K562 (cell line): ENCODE results near the gene UBE2O. TPM values are rescaled to one million over a fixed set of nuclear protein-coding genes. Genes with fewer than 3 reads are reported as not detected.
A peak's percentile ranks its signal among the peaks of the same experiment; 100 is the strongest.

Experiments used
- ATAC-seq: fragments of 200-7000 bp; cut with Tn5 transposase; 3 replicates; pipeline ENCODE4 v1.9.1; 2020; ENCODE audit warnings: moderate library complexity
- BruUV-seq: library from RNA; stranded (reverse); fragments of 400-500 nt; replicated peaks from 2 replicates; lab custom pipeline; 2021; lab: Mats Ljungman, UMichigan
- CTCF ChIA-PET: fragments of 300-600 bp; formaldehyde crosslinking; extraction: SDS; loops from one replicate; lab custom pipeline; 2021; ENCODE audit warnings: low intra/inter-chr PET ratio; lab: Yijun Ruan, JAX
- POLR2A ChIA-PET: fragments of 300-600, 350-650 bp; sonication (Branson Sonifier 250); formaldehyde crosslinking; extraction: SDS; loops from one replicate; lab custom pipeline; 2021; ENCODE audit warnings: antibody characterized with exemption, inconsistent platforms; lab: Yijun Ruan, JAX
- DNase-seq, 4 experiments: peaks; one replicate each; pipeline versions ENCODE4 v3.0.0 to v3.0.0-alpha.2; 2011 to 2018; ENCODE audit warnings: low spot score in 3 of 4, mixed read lengths in 3 of 4; ENCODE audit errors: extremely low read depth in 1 of 4
- FAIRE-seq: peaks from 2 replicates; lab custom pipeline; 2011; peaks lifted over from hg19 to GRCh38; lab: Jason Lieb, UNC
- H2AFZ ChIP-seq: 2 replicates; pipeline ENCODE4 v1.6.0; 2011; ENCODE audit warnings: low read depth, low read length, control low read depth, inconsistent platforms
- H3K27ac ChIP-seq: fragments of 200-600 bp; 3 replicates; pipeline ENCODE4 v1.8.0; 2011; ENCODE audit warnings: low read depth, mild to moderate bottlenecking, control low read depth, inconsistent platforms, low read length, moderate library complexity, mixed read lengths; ENCODE audit errors: extremely low read depth
- H3K27me3 ChIP-seq, 2 experiments: fragments of 300-600 bp in 1 of 2; 2 replicates in 1 of 2; 3 replicates in 1 of 2; pipeline versions ENCODE4 v1.6.0 to v1.8.0; 2011; ENCODE audit warnings: inconsistent platforms in 2 of 2, low read length in 2 of 2, mild to moderate bottlenecking in 1 of 2, mixed read lengths in 1 of 2, moderate library complexity in 1 of 2; ENCODE audit not compliant: control insufficient read depth in 2 of 2, insufficient read depth in 2 of 2
- H3K36me3 ChIP-seq: fragments of 300-600 bp; 3 replicates; pipeline ENCODE4 v1.8.0; 2011; ENCODE audit warnings: mild to moderate bottlenecking, low read length, inconsistent platforms; ENCODE audit not compliant: control insufficient read depth, insufficient read depth
- H3K4me1 ChIP-seq, 2 experiments: fragments of 200-600 bp in 1 of 2; replicated peaks in 1 of 2; 2 replicates in 1 of 2; 3 replicates in 1 of 2; pipeline versions ENCODE4 v1.5.1 to v1.8.0; 2011; ENCODE audit warnings: inconsistent platforms in 2 of 2, low read length in 2 of 2, mild to moderate bottlenecking in 1 of 2, mixed read lengths in 1 of 2, moderate library complexity in 1 of 2; ENCODE audit not compliant: control insufficient read depth in 2 of 2, insufficient read depth in 2 of 2
- H3K4me2 ChIP-seq: 2 replicates; pipeline ENCODE4 v1.6.1; 2011; ENCODE audit warnings: low read length, control low read depth, inconsistent platforms, mixed read lengths; ENCODE audit not compliant: insufficient read depth
- H3K4me3 ChIP-seq: fragments of 200-600 bp; sonication (generic), shearing (Covaris generic); 2 replicates; pipeline ENCODE4 v1.5.1; 2016; ENCODE audit warnings: control low read depth, inconsistent platforms
- H3K79me2 ChIP-seq: fragments of 200-600 bp; 3 replicates; pipeline ENCODE4 v1.8.0; 2011; ENCODE audit warnings: low read length, inconsistent platforms; ENCODE audit not compliant: control insufficient read depth, insufficient read depth
- H3K9ac ChIP-seq, 2 experiments: 2 replicates each; pipeline versions ENCODE4 v1.6.0 to v1.6.1; 2011; ENCODE audit warnings: low read depth in 2 of 2, low read length in 2 of 2, control low read depth in 1 of 2, inconsistent platforms in 1 of 2, mild to moderate bottlenecking in 1 of 2, mixed read lengths in 1 of 2; ENCODE audit not compliant: insufficient read depth in 1 of 2
- H3K9me1 ChIP-seq: one replicate; pipeline ENCODE4 v1.6.0; 2011; ENCODE audit warnings: inconsistent platforms, mild to moderate bottlenecking, low read length, moderate library complexity; ENCODE audit not compliant: control insufficient read depth, insufficient read depth
- H3K9me3 ChIP-seq: replicated peaks from 2 replicates; pipeline ENCODE4 v1.5.1; 2011; ENCODE audit warnings: low read depth, low read length, inconsistent platforms; ENCODE audit not compliant: control insufficient read depth, insufficient read depth
- H4K20me1 ChIP-seq: replicated peaks from 2 replicates; pipeline ENCODE4 v1.6.1; 2011; ENCODE audit warnings: low read length, inconsistent platforms, mixed read lengths; ENCODE audit not compliant: control insufficient read depth, insufficient read depth
- GATAD2B ChIP-seq: fragments of 450-650 bp; IDR thresholded peaks from 2 replicates; pipeline ENCODE4 v1.6.1; 2017; ENCODE audit warnings: mild to moderate bottlenecking, borderline replicate concordance
- YY1 ChIP-seq, 3 experiments: IDR thresholded peaks; 2 replicates each; pipeline ENCODE4 v1.6.1; 2011; ENCODE audit warnings: low read length in 2 of 3, mild to moderate bottlenecking in 2 of 3, moderate library complexity in 2 of 3, borderline replicate concordance in 1 of 3, control low read depth in 1 of 3, low read depth in 1 of 3; ENCODE audit not compliant: insufficient read depth in 3 of 3, insufficient replicate concordance in 2 of 3, control insufficient read depth in 1 of 3, insufficient read length in 1 of 3; ENCODE audit errors: extremely low read depth in 1 of 3
- WGBS: fragments of 100-300 bp; shearing (Covaris generic); methylation state at CpG from one replicate; pipeline ENCODE4 v1.1.6; 2016; ENCODE audit warnings: low coverage, mixed read lengths; ENCODE audit not compliant: insufficient coverage; ENCODE audit errors: missing lambda C conversion rate; 5-methylcytosine and 5-hydroxymethylcytosine counted together
- in situ Hi-C: fragments of 300-500 bp; cut with MboI; formaldehyde crosslinking; loops from 4 replicates; pipeline ENCODE4 v1.15.0; 2018; ENCODE audit warnings: inconsistent platforms, mixed read lengths
- intact Hi-C: fragments of 100-400 bp; cut with micrococcal nuclease; formaldehyde crosslinking; loops from 2 replicates; pipeline ENCODE4 v1.14.2; 2022
- polyA plus RNA-seq, 8 experiments: library from polyadenylated mRNA; depleted of rRNA in 4 of 8; stranded (reverse) in 5 of 8; unstranded in 3 of 8; fragments of >200 nt; fragmentation: Nextera tagmentation in 2 of 8; fragmentation: Illumina TruSeq in 1 of 8; extraction: Ambion mirVana in 2 of 8; extraction: Trizol in 1 of 8; gene quantifications; 2 replicates each; pipeline versions ENCODE4 v1.2.1 to v1.2.3, GENCODE V29; 2011 to 2014; ENCODE audit warnings: inconsistent platforms in 1 of 8, missing spikeins in 1 of 8
- total RNA-seq, 7 experiments: library from RNA; depleted of rRNA in 6 of 7; stranded (reverse); fragments of >200 nt in 6 of 7; fragmentation: Illumina TruSeq in 2 of 7; extraction: Trizol in 2 of 7; gene quantifications; 2 replicates each; pipeline versions ENCODE4 v1.2.1 to v1.2.3, GENCODE V29; 2011 to 2021; ENCODE audit warnings: low replicate concordance in 1 of 7
- TF ChIP-seq, protein P1 (sequence below): fragments of 450-650 bp; IDR thresholded peaks from 2 replicates; pipeline ENCODE4 v1.6.1; 2016

UBE2O gene
- total and polyA plus RNA-seq, 9 of the 15 experiments (the other 6 are each of a cell fraction or from before 2014, with no cell fraction given) = 1.6 to 39.7 (median 13.3) TPM

DNA sequence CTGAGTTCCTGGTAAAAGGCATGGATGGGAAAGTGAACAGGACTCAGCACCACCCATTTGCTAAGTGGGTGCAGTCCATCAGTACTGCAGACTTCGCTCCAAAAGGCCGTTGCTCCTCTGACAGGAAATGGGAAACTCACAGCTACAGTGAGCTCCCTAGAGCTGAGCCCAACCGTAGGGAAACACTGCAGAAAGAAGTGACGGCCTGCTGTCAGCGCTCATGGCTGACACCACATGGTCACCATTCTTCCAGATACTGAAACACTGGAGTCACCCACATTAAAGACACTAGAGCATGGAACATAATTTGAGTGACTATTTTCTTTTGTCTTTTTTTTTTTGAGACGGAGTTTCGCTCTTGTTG lies 31.9 kb downstream of the UBE2O start:
- H3K9me3 ChIP-seq = no peaks in the 10 kb centered on the region
- WGBS = 57% methylated on average over 5 of the region's 7 CpGs
- FAIRE-seq (peak; percentile 67), DNase-seq (no peak), ATAC-seq (peak; percentile 58)
- TF ChIP-seq GATAD2B (no peak), YY1 (IDR thresholded peaks at IDR 0.05; ENCODE audit: borderline replicate concordance in 1 of 3, control insufficient read depth in 1 of 3, extremely low read depth in 1 of 3, insufficient read depth in 3 of 3, insufficient read length in 1 of 3, insufficient replicate concordance in 2 of 3, low read depth in 1 of 3, low read length in 2 of 3) (peak in 1 of 3 experiments; percentile 28)
- TF ChIP-seq, protein P1, sequence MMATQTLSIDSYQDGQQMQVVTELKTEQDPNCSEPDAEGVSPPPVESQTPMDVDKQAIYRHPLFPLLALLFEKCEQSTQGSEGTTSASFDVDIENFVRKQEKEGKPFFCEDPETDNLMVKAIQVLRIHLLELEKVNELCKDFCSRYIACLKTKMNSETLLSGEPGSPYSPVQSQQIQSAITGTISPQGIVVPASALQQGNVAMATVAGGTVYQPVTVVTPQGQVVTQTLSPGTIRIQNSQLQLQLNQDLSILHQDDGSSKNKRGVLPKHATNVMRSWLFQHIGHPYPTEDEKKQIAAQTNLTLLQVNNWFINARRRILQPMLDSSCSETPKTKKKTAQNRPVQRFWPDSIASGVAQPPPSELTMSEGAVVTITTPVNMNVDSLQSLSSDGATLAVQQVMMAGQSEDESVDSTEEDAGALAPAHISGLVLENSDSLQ = 0 out of 2 replicates have a peak, but pooled peaks have one; percentile 14
- H2AFZ ChIP-seq = no peak overlapping the region
- peaks cover 6% of the 10 kb centered on the region; the same call in 2 of the 3 replicates for H3K36me3 ChIP-seq
- no peaks in the 10 kb centered on the region for H3K9me1 ChIP-seq
- no TSS peak for BruUV-seq
- no peak overlapping the region for H3K9ac ChIP-seq
- peaks cover 13% of the 10 kb centered on the region for H4K20me1 ChIP-seq
- POLR2A ChIA-PET = no interaction called here
- intact Hi-C loops (no loop called here), in situ Hi-C loops (no loop called here)
- H3K4me1 ChIP-seq = peaks cover 8 to 28% of the 10 kb centered on the region in 2 experiments; a peak in 4 of 5 replicates
- H3K79me2 ChIP-seq = peaks cover 52% of the 10 kb centered on the region
- no peaks in the 10 kb centered on the region for H3K27me3 ChIP-seq
- H3K27ac ChIP-seq = no peak overlapping the region
- no peak overlapping the region for H3K4me3 ChIP-seq
- CTCF ChIA-PET = no interaction called here
- H3K4me2 ChIP-seq = no peak overlapping the region
